Osteocyte (in vitro differentiated cells): Measurements from ENCODE around the gene SPOCD1. TPM values are rescaled to one million over a fixed set of nuclear protein-coding genes. Genes with fewer than 3 reads are reported as not detected.

ENCODE experiments used
- DNase-seq: peaks from one replicate; pipeline ENCODE4 v3.0.0; 2021; ENCODE audit warnings: mixed read lengths; ENCODE audit not compliant: unreplicated experiment; ENCODE audit errors: extremely low spot score
- H3K27ac Mint-ChIP-seq: one replicate; pipeline ENCODE4 v1.8.0; 2021; ENCODE audit warnings: mild to moderate bottlenecking, mixed read lengths; ENCODE audit not compliant: unreplicated experiment
- H3K27me3 Mint-ChIP-seq: one replicate; pipeline ENCODE4 v1.8.0; 2021; ENCODE audit warnings: mixed read lengths; ENCODE audit not compliant: unreplicated experiment
- H3K36me3 Mint-ChIP-seq: one replicate; pipeline ENCODE4 v1.8.0; 2021; ENCODE audit warnings: mixed read lengths; ENCODE audit not compliant: unreplicated experiment
- H3K4me1 Mint-ChIP-seq: one replicate; pipeline ENCODE4 v1.8.0; 2021; ENCODE audit warnings: mixed read lengths; ENCODE audit not compliant: unreplicated experiment
- H3K4me3 Mint-ChIP-seq: one replicate; pipeline ENCODE4 v1.8.0; 2021; ENCODE audit warnings: mild to moderate bottlenecking, moderate library complexity, mixed read lengths; ENCODE audit not compliant: unreplicated experiment
- H3K9me3 Mint-ChIP-seq: one replicate; pipeline ENCODE4 v1.8.0; 2021; ENCODE audit warnings: mixed read lengths; ENCODE audit not compliant: unreplicated experiment
- CTCF ChIP-seq: fragments of 200-600 bp; sonication (generic); IDR thresholded peaks from 2 replicates; pipeline ENCODE4 v1.5.0; 2021; ENCODE audit warnings: antibody characterized with exemption, mild to moderate bottlenecking, moderate library complexity
- total RNA-seq: library from RNA; stranded (reverse); gene quantifications from 2 replicates; pipeline ENCODE4 v1.2.1, GENCODE V29; 2021

The SPOCD1 gene
- total RNA-seq, 1 donor from 2014 or later = 0.67 TPM

DNA sequence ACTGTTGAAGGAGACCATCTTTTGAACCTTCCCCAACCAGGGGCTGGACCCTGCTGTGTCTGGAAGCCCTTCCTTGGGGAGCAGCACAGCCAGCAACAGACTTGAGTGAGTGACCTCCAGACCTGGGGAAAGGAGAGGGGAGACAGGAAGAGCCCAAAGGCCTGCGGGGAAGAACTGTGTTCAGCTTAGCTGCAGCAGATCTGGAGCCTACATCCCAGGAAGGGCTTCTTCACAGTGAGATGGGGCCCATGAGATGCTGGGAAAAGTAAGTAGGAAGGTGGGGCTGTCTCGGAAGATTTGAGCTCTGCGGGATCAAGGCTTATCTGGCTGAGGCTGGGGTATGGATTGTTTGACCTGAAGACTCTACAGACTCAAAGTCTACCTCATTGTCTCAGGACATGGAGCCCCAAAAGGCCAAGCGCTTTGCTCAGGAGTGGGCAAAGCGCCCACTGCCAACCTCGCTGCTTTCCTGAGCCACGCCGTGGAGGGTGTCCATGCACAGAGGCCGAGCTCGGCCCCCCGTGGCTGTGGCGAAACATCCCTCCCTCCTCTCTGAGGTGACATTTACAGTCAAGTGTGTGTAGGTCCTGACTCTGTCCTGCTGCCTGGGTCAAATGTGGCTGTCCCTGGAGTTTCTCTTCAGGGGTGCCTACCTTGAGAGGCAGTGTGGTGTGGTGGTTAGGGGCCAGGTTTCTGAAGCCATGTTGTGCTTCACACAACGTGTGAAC, 24.5 kb downstream of the SPOCD1 start:
- Mint-ChIP-seq H3K4me3 (no peak overlapping the region), H3K27ac (no peak overlapping the region), H3K9me3 (no peaks in the 10 kb centered on the region), H3K36me3 (no peaks in the 10 kb centered on the region), H3K27me3 (no peaks in the 10 kb centered on the region), H3K4me1 (peaks cover 11% of the 10 kb centered on the region)
- DNase-seq = no peak
- no peak for TF ChIP-seq CTCF

- Mint-ChIP-seq H3K27ac (no peak overlapping the region), H3K4me3 (no peak overlapping the region), H3K36me3 (no peaks in the 10 kb centered on the region), H3K4me1 (peaks cover 7% of the 10 kb centered on the region), H3K9me3 (no peaks in the 10 kb centered on the region), H3K27me3 (no peaks in the 10 kb centered on the region)
- TF ChIP-seq CTCF = no peak
- no peak for DNase-seq
Observed at GRCh38 chr1:31790641-31791091, 25.2 kb downstream of the SPOCD1 start.

- Mint-ChIP-seq H3K9me3 (no peaks in the 10 kb centered on the region), H3K27me3 (no peaks in the 10 kb centered on the region), H3K27ac (no peak overlapping the region), H3K4me3 (no peak overlapping the region), H3K4me1 (peaks cover 7% of the 10 kb centered on the region), H3K36me3 (no peaks in the 10 kb centered on the region)
- no peak for DNase-seq
- no peak for TF ChIP-seq CTCF
Observed at GRCh38 chr1:31790140-31790539, 25.7 kb downstream of the SPOCD1 start.

GRCh38 chr1:31789259-31790065, 26.4 kb downstream of the SPOCD1 start:
- H3K4me1 Mint-ChIP-seq = peaks cover 7% of the 10 kb centered on the region
- no peaks in the 10 kb centered on the region for H3K36me3 Mint-ChIP-seq
- H3K27me3 Mint-ChIP-seq = no peaks in the 10 kb centered on the region
- H3K4me3 Mint-ChIP-seq = peak overlapping the region; percentile 82
- H3K9me3 Mint-ChIP-seq = no peaks in the 10 kb centered on the region
- DNase-seq = peak; percentile 98
- peak; percentile 84 for TF ChIP-seq CTCF
- no peak overlapping the region for H3K27ac Mint-ChIP-seq

- peaks cover 7% of the 10 kb centered on the region for H3K4me1 Mint-ChIP-seq
- peak overlapping the region; percentile 71 for H3K27ac Mint-ChIP-seq
- TF ChIP-seq CTCF = no peak
- H3K36me3 Mint-ChIP-seq = no peaks in the 10 kb centered on the region
- no peaks in the 10 kb centered on the region for H3K27me3 Mint-ChIP-seq
- no peaks in the 10 kb centered on the region for H3K9me3 Mint-ChIP-seq
- no peak for DNase-seq
- peak overlapping the region; percentile 82 for H3K4me3 Mint-ChIP-seq
Observed at GRCh38 chr1:31788825-31789256, 27.0 kb downstream of the SPOCD1 start.
